SK-N-SH treated with all-trans-retinoic acid at 6 μM for 48 hours (cell line): Measurements from ENCODE around the gene PLEKHH1.

Experiments
- ESRRG ChIP-seq: fragments of 250-450 bp; sonication (Bioruptor Pico); IDR thresholded peaks from 2 replicates; pipeline ENCODE4 v1.6.1; 2021; ENCODE audit warnings: mild to moderate bottlenecking
- GLIS3 ChIP-seq: fragments of 250-450 bp; sonication (Bioruptor Pico); IDR thresholded peaks from 2 replicates; pipeline ENCODE4 v1.5.0; 2020; ENCODE audit warnings: mild to moderate bottlenecking, moderate library complexity
- PATZ1 ChIP-seq: fragments of 250-450 bp; sonication (Bioruptor Pico); IDR thresholded peaks from 2 replicates; pipeline ENCODE4 v1.8.0; 2020; ENCODE audit warnings: mild to moderate bottlenecking, moderate library complexity, borderline replicate concordance
- RARB ChIP-seq: fragments of 250-450 bp; sonication (Bioruptor Pico); IDR thresholded peaks from 2 replicates; pipeline ENCODE4 v1.8.0; 2021; ENCODE audit warnings: mild to moderate bottlenecking, moderate library complexity
- TOX ChIP-seq: fragments of 250-450 bp; sonication (Bioruptor Pico); IDR thresholded peaks from 2 replicates; pipeline ENCODE4 v1.8.0; 2021; ENCODE audit warnings: mild to moderate bottlenecking, moderate library complexity, borderline replicate concordance

GRCh38 chr14:67583711-67584644, 50.9 kb downstream of the PLEKHH1 start:
- TF ChIP-seq PATZ1 (CRISPR knock-in tag): no peak
- TF ChIP-seq ESRRG (CRISPR knock-in tag): no peak
- TF ChIP-seq TOX (CRISPR knock-in tag): no peak
- no peak for TF ChIP-seq GLIS3
- no peak for TF ChIP-seq RARB (CRISPR knock-in tag)
